Lower leg skin (tissue), 4 donors: ENCODE results near the gene SCRT2. TPM values are rescaled to one million over a fixed set of nuclear protein-coding genes. Genes with fewer than 3 reads are reported as not detected.

Experiments used
- DNase-seq, 2 donors: peaks; one replicate each; pipeline ENCODE4 v3.0.0-alpha.2; 2019; ENCODE audit warnings: low spot score in 2 of 2
- H3K4me3 ChIP-seq: fragments of 200-600 bp; sonication (generic); 2 replicates; pipeline ENCODE4 v1.5.1; 2017; ENCODE audit warnings: mild to moderate bottlenecking, low read depth; ENCODE audit not compliant: poor library complexity, severe bottlenecking
- CTCF ChIP-seq, 3 donors: fragments of 450-650 bp; IDR thresholded peaks; one replicate each; pipeline ENCODE4 v1.5.1; 2016; ENCODE audit warnings: antibody characterized with exemption in 3 of 3, mild to moderate bottlenecking in 3 of 3, moderate library complexity in 2 of 3
- POLR2A ChIP-seq, 2 donors: fragments of 450-650 bp; IDR thresholded peaks; one replicate each; pipeline ENCODE4 v1.6.1; 2016 to 2017; ENCODE audit warnings: antibody characterized with exemption in 2 of 2, mild to moderate bottlenecking in 1 of 2, moderate library complexity in 1 of 2
- WGBS, 2 donors: methylation state at CpG; one replicate each; pipeline ENCODE4 v1.1.5; 2018; 5-methylcytosine and 5-hydroxymethylcytosine counted together
- intact Hi-C: fragments of 100-400 bp; cut with DNase I; formaldehyde crosslinking; loops from one replicate; pipeline ENCODE4 v1.15.0; 2023; ENCODE audit warnings: low total_unique reads
- total RNA-seq, 4 donors: library from RNA; depleted of rRNA; stranded (reverse); fragments of >200 nt; gene quantifications; one replicate each; pipeline ENCODE4 v1.1.0, GENCODE V29; 2016

Gene SCRT2
- total RNA-seq, 4 donors from 2014 or later = not detected

GRCh38 chr20:704726-705125 is 29.1 kb upstream of the SCRT2 start:
- TF ChIP-seq POLR2A (IDR thresholded peaks at IDR 0.05) = no peak
- TF ChIP-seq CTCF (IDR thresholded peaks at IDR 0.05) = no peak
- DNase-seq = no peak
- WGBS, 2 donors = 89 to 90% methylated on average over 4 of the region's 4 CpGs
- H3K4me3 ChIP-seq = no peak overlapping the region
- intact Hi-C loops = no loop called here

DNA sequence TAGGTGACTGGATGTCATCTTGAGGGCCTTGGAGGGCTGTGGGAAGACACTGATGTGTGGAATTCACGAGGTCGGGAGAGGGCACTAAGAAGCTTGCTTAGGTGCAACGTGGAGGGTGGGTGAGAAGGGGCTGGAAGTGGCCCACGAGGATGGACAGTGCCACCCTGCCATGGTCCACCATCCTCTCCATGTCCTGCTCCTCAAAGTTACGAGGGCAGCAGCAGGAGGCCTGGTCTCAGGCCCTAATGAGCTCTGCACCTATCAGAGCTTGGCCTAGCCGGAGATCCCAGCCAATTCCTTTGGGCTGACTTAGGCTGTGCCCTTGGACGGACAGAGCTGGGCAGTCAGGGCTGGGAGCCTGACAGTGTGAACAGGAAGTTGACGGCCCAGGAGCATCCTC is 27.8 kb upstream of the SCRT2 start:
- 78 to 81% methylated on average over 8 of the region's 8 CpGs for WGBS, 2 donors
- no peak for TF ChIP-seq POLR2A (IDR thresholded peaks at IDR 0.05)
- no peak for TF ChIP-seq CTCF (IDR thresholded peaks at IDR 0.05)
- intact Hi-C loops = no loop called here
- H3K4me3 ChIP-seq = no peak overlapping the region
- DNase-seq = no peak

DNA sequence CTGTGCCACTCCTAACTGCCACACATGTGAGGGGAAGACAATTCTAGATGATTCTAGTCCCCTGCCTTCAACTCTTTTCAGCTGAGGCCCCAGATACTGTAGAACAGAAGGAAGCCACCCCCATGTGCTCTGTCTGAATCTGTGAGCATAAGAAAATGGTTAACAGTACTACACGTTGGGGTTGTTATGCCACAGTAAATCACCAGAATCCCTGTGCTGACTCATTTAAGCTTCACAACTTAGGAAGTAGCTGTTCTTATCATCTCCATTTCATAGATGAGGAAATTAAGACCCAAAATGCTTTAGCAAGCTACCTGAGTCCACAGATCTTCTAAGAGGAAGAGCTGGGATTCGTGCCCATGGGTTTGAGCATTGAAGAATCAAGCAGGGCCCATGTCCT is 27.4 kb upstream of the SCRT2 start:
- WGBS, 2 donors = 40 to 47% methylated on average over 2 of the region's 2 CpGs
- TF ChIP-seq CTCF (IDR thresholded peaks at IDR 0.05) (no peak), POLR2A (IDR thresholded peaks at IDR 0.05) (no peak)
- DNase-seq = no peak
- intact Hi-C loops = no loop called here
- H3K4me3 ChIP-seq = no peak overlapping the region

GRCh38 chr20:701401-702129 is 26.0 kb upstream of the SCRT2 start:
- no peak for DNase-seq
- intact Hi-C loops = no loop called here
- WGBS, 2 donors = 65 to 72% methylated on average over 6 of the region's 6 CpGs
- TF ChIP-seq POLR2A (IDR thresholded peaks at IDR 0.05) (no peak), CTCF (IDR thresholded peaks at IDR 0.05) (no peak)
- H3K4me3 ChIP-seq = no peak overlapping the region

GRCh38 chr20:699811-700338 is 24.3 kb upstream of the SCRT2 start:
- 32 to 52% methylated on average over 9 to 10 of the region's 10 CpGs for WGBS, 2 donors
- no peak overlapping the region for H3K4me3 ChIP-seq
- no peak for TF ChIP-seq CTCF (IDR thresholded peaks at IDR 0.05)
- TF ChIP-seq POLR2A (IDR thresholded peaks at IDR 0.05) = no peak
- intact Hi-C loops = no loop called here
- DNase-seq = no peak

DNA sequence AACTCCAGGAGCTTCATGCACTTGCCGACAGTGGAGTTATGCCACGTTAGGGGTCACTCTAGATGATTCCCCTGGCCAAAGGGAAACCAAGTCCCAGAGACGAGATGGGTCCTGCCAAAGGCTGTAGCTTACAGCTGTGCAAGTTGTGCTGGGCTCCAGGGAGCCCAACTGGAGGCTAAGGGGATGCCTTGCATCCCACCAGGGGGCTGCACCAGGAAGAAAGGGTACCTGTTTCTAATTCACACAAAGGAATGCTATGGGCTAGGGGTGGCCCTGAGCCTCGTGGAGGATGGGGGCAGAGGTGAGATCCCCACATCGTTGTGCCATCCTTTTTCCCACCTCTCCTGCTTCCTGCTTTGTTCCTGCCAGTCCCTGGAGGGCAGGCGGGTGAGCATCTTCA is 23.7 kb upstream of the SCRT2 start:
- no peak for DNase-seq
- WGBS, 2 donors = 48 to 54% methylated on average over 6 of the region's 6 CpGs
- H3K4me3 ChIP-seq = no peak overlapping the region
- intact Hi-C loops = no loop called here
- TF ChIP-seq CTCF (IDR thresholded peaks at IDR 0.05) (no peak), POLR2A (IDR thresholded peaks at IDR 0.05) (no peak)
